GM19023 (cell line): Measurements from ENCODE around the gene ANKRD1.

Experiments used
- ATAC-seq: cut with Tn5 transposase; IDR thresholded peaks from one replicate; pipeline ENCODE4 v1.9.1; 2021; ENCODE audit warnings: mild to moderate bottlenecking, moderate library complexity; ENCODE audit not compliant: unreplicated experiment

ANKRD1 gene

DNA sequence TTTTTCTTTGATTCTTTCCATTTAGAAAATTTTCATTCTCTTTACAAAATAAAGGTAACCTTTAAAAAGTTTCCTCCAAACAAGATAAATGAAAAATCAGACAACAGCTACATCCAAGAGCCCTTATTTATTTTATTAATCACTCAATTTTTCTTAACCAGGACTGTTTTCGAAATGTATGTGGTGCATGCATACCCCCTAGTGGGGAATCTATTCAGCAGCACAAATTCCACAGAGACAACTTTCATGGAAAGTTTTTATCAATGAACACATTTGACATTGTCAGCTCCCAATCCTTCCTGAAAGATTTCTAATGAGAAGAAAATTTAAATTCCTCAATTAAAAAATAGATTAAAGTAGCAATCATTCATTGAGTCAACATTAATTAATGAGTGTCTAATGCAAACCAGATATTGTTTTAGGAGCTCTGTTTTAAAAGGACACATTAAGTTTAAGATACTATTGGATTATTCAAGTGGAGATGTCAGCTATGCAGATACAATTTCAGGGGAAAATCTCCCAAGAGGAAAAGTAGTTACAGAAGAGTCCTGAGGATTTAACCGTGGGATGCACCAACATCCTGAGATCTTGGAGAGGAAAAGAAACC is 57.9 kb downstream of the ANKRD1 start:
- no peak for ATAC-seq
